SK-N-DZ (cell line): ENCODE measurements around the gene FMN2.
"Not testable (repeated sequence)": the region's sequence is repeated elsewhere in the genome, so short reads cannot be mapped to it uniquely, and the experiment has no call there.

Source experiments
- DNase-seq: peaks from one replicate; pipeline ENCODE4 v3.0.0-alpha.2; 2015; ENCODE audit warnings: low spot score

Gene FMN2

GRCh38 chr1:240254006-240254405, 162.3 kb downstream of the FMN2 start:
- DNase-seq = no peak

DNA sequence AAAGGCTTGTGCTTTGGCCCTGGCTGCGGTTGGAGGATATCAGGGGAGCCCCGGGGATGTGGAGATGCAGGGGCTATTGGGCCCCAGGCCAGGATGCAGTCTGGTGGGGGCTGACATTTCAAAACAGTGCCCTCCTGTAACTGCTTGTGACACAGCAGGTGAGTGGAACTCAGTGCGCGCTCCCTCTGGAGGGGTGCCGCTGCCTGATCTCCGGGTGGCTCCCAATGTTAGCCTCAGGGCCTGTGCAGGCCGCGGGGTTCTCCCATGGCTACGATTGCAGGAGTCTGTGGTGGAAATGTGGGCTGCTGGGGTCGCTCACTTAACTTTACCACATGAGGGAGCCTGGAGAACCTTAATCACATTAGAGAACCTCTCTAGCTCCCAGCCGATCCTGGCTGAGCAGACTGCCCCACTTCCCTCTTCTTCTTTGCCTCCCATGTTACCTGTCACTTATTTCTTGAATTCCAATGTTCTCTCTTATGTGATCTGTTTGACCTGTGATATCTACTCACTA, 163.2 kb downstream of the FMN2 start:
- no peak for DNase-seq

DNA sequence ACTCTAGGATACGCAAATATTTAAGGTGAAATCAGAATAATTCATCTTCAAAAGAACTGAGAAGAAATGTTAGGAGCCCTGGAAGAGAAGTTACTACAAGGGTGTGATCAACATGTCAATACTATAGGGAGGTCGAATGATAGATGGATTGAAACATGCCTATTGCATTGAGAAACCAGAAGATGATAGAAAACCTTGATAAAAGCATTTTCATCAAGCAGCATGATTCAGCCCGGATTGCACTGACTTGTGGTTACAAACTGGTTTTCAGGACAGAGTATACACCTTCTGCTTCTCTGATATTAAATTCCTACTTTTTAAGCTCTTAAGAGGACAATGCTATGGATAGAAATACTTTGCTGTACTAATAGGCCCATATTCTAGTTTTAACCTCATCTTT, 164.2 kb downstream of the FMN2 start:
- DNase-seq = no peak

DNA sequence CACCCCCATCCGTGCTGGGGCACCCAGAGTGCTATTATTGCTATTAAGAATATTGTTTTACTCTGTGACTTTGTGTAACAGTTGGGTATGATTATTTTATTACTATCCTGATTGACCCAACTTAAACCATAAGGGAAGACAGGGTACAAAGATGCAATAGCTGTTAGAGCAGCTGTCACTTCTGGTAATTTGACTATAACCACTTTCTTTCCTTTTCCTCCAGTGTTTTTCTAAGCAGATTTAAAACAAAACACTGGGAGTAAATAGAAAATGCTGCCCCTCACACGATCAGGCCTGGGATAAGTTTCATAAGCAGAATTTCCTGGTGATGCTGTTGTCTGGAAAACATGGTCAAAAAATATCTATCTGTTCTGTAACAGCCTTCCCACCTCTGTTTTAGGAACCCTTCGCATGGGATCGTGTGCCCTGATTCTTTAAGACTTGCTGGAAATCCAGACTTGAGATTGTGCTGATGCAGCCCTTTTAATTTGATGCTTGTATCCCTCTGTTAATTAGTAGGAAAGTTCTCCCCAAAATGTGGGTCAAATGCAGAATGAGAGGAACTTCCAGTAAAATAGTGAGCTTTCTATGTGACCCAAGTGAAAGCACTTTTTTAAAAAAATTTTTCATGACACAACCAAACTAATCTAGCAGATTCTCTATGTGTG, 165.3 kb downstream of the FMN2 start:
- no peak for DNase-seq

DNA sequence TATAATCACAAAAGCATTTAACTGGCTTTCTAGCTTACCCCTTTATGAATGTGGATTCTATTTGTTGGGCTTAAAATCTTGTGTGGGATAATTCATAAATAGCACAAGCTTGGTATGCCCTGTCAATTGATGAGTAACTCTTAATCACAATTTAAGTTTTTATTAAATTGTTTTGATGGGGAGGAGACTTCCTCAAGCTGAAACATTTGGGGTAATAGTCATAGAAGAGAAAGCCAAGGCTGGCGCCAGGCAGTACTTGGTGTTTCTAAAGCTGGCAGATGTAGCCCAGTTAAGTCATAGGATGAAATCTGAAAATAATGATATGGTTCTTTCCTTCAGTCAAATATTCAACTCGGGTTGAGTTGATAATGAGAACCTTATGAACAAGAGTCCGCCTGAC, 167.2 kb downstream of the FMN2 start:
- no peak for DNase-seq

DNA sequence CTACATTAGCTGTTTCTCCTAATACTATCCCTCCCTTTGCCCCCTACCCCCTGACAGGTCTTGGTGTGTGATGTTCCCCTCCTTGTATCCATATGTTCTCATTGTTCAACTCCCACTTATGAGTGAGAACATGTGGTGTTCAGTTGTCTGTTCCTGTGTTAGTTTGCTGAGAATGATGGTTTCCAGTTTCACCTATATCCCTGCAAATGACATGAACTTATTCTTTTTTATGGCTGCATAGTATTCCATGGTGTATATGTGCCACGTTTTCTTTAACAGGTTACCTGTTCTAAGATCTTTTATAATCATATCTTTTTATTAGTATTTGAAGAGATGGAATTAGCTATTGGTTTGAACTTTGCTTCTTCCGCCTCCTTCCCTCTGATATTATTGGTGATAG, 172.8 kb downstream of the FMN2 start:
- DNase-seq = not testable (repeated sequence)

- DNase-seq = no peak
Measured at GRCh38 chr1:240271081-240271480, 179.4 kb downstream of the FMN2 start.

GRCh38 chr1:240274569-240274968, 182.9 kb downstream of the FMN2 start:
- DNase-seq = no peak

DNA sequence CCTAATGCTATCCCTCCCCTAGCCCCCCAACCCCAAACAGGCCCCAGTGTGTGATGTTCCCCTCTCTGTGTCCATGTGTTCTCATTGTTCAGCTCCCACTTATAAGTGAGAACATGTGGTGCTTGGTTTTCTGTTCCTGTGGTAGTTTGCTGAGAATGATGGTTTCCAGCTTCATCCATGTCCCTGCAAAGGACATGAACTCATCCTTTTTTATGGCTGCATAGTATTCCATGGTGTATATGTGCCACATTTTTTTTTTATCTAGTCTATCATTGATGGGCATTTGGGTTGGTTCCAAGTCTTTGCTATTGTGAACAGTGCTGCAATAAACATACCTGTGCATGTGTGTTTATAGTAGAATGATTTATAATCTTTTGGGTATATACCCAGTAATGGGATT, 183.5 kb downstream of the FMN2 start:
- not testable (repeated sequence) for DNase-seq

DNA sequence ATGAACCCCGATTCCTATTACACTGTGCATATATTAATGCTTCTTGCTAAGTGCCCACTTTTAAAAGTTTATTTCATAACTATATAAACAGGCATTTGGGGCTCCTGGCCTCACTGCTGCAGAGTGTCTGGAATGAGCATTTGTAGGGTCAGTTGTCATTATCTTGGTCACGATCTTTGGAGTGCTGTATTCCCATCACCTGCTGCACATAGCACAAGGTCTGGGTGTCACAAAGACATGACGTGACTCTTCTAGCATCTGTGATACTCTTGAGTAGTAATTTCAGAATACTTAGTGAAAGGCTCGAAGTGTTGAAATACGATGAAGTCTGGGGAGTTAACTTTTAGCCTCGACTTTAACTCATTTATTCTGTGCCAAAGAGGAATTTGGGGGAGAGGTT, 186.4 kb downstream of the FMN2 start:
- DNase-seq = no peak

DNA sequence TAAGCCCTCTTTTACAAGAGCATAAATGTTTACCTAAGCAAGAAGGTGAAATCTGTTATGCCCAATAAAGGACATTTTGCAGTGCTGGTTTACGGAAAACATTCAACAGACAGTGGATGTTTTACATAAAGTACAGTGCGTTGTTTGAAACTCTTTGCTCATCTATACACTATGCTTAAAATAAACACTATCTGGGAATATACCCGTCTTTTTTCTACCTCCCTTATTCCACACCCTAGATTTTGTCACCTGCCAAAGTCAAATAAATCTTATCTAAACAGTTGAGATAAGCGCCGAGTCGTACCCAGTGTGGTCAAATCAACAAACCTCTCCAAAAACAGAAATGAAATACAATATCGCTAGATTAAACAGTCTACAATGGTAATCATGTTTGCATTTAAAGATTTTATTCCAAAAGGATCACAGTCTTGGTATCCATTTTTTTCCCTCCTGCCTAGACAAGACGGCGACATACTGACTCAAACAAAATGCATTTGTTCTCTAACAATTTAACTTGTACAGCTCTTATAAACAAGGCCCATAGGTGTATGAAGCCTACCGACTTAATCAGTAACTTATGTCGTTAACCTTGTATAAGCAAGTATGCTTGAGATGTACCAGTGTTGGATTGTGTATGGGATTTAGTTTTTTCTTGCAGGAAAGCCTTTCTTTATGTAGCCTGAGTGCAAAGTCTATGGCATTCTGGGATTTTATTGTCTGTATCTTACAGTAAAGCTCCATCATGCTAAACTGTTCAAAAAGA, 189.1 kb downstream of the FMN2 start:
- DNase-seq = no peak

- no peak for DNase-seq
Measured at GRCh38 chr1:240282061-240282830, 190.6 kb downstream of the FMN2 start.

GRCh38 chr1:240284656-240285414, 193.2 kb downstream of the FMN2 start:
- no peak for DNase-seq

GRCh38 chr1:240285540-240285939, 193.9 kb downstream of the FMN2 start:
- DNase-seq = no peak

DNA sequence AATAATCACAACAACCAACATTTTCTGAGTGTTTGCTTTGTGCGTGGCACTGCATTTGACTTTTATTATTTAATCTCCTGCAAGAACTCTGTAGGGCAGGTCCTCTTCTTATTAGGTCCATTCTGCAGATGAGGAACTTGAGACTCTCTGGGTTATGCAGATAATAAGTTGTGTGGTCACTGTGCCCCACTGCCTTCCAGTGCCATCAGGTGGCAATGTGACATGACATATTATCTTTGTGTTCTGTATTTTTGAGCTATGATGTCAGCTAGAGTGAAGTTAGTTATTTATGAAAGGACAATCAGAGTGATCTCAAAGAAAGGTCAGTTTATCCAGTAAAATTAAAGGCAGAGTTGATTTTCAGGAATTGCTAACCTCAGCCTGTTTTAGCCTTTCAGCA, 196.0 kb downstream of the FMN2 start:
- no peak for DNase-seq

DNA sequence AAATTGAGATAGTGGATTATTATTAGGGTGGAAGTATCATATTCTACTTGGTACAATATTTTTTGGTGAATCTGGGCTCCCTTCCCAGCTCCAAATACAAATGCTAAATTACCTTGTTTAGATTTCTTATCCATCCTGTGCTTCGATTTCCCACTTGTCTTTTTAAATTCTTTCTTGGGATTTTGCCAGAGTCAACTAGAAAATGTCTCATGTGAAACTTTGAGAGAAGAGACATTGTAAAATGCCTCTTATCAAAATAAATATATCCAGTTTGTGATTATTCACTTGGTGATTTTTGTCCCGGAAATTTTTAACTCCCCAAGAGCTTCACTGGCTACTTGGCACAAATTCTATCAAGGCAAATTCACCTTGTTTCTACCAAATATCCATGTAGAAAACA, 202.0 kb downstream of the FMN2 start:
- no peak for DNase-seq

- no peak for DNase-seq
Measured at GRCh38 chr1:240294566-240294965, 202.9 kb downstream of the FMN2 start.

- no peak for DNase-seq
Measured at GRCh38 chr1:240295811-240296210, 204.1 kb downstream of the FMN2 start.

DNA sequence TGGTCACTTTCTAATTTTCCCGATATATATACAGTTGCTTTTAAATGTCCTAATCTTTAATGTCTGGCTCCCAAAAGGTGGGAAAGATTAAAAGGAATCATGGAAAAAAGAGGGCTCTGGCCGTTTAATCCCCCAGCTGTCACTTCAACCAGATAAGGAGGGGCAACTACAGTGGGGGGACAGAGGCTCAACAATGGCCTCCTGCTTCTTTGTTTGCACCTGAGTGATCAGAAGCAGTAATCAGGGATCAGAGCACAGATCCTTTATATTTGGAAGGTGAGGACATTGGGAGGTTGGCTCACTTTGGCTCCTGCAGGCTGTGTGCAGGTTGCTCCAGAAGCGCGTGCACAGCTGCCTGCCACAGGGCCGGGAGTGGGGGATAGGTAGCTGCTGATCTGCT, 212.8 kb downstream of the FMN2 start:
- no peak for DNase-seq

- no peak for DNase-seq
Measured at GRCh38 chr1:240306673-240307072, 215.0 kb downstream of the FMN2 start.

DNA sequence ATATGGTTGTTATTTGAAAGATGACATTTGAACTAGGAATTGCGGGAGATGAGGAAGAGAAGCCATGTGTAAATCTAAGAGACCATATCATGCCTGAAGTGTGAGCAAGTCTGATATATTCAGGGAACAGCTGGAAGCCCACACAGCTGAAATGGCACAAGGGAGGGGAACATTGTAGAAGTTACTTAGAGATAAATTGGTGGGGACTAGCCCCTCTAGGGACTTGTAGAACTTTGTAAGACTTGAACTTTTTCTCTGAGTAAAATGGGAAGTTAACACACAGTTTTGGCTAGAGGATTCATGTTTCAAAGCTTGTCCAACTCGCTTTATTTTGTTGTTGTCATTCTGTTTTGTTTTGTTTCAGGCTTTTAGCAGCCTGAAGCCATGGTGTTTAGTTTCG, 216.4 kb downstream of the FMN2 start:
- DNase-seq = no peak

GRCh38 chr1:240309769-240310168, 218.1 kb downstream of the FMN2 start:
- no peak for DNase-seq
